Colon (tissue), 2 donors: ENCODE measurements around the gene NCKAP5.

ENCODE experiments used
- FAIRE-seq: peaks from 2 replicates; lab custom pipeline; 2012; peaks lifted over from hg19 to GRCh38; lab: Jason Lieb, UNC
- donor health status: control.
- donor health status: control.

NCKAP5 gene

GRCh38 chr2:132795220-132795619, 773.0 kb downstream of the NCKAP5 start:
- no peak for FAIRE-seq

DNA sequence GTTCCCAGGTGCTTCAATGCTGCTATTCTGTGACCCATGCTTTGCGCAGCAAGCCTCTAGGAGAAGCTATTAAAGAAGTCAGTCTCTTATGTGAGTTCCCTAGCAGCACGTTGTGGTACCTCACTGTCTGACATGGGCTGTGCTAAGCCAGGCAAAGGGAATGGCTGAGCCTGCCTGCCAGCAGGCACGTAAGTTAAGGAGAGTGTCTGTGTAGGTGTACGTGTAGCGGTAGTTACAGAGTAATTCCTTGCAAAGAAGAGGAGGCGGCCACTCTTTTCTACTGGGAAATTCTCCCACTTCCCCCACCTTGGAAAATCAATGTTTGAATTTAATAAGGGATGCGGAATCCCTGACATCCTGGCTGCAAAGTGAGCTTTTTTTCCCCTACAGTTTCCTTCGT, 774.7 kb downstream of the NCKAP5 start:
- no peak for FAIRE-seq

DNA sequence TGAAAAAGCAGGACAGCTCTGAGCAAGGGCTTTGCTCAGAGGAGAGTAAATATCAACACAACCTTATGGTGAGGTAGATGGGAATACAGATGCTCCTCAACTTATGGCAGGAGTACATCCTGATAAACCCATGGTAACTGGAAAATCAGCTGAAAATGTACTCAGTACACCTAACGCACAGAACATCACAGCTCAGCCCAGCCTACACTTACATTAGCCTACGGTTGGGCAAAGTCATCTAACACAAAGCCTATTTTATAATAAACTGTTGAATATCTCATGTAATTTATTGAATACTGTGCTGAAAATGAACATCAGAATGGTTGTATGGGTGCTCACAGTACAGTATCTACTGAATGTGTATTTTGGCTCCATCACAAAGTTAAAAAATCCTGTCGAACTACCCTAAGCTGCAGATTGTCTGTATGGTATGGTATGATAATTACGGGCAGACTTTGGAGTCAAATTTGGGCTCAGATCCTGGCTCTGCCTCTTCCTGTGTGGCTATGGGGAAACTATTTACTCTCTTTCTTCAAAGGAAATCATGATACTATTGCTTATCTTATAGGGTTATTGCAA, 778.0 kb downstream of the NCKAP5 start:
- FAIRE-seq, result no peak

- FAIRE-seq, result no peak
Observed at GRCh38 chr2:132789066-132789465, 779.2 kb downstream of the NCKAP5 start.

GRCh38 chr2:132788310-132788838, 779.9 kb downstream of the NCKAP5 start:
- FAIRE-seq, result no peak

- FAIRE-seq, result no peak
Observed at GRCh38 chr2:132783883-132784282, 784.4 kb downstream of the NCKAP5 start.

GRCh38 chr2:132782176-132782783, 786.0 kb downstream of the NCKAP5 start:
- no peak for FAIRE-seq

DNA sequence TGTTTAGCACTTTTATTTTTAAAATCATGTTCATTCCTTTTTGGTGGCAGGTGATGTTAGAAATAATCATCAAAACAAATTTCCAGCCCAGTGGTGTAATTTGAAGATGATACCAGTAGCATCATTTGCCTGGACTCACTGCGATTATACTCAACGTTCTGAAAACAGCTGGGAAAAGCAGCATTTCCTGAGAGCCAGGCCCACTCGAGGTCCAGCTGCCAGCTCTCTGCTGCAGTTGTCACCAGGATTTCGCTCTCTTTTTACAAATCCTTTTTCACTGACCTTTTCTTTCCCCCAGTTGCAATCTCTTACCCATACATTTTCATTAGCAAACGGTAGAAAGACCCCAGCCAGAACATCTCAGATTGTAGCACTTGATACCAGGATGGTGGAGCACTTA, 787.6 kb downstream of the NCKAP5 start:
- no peak for FAIRE-seq

DNA sequence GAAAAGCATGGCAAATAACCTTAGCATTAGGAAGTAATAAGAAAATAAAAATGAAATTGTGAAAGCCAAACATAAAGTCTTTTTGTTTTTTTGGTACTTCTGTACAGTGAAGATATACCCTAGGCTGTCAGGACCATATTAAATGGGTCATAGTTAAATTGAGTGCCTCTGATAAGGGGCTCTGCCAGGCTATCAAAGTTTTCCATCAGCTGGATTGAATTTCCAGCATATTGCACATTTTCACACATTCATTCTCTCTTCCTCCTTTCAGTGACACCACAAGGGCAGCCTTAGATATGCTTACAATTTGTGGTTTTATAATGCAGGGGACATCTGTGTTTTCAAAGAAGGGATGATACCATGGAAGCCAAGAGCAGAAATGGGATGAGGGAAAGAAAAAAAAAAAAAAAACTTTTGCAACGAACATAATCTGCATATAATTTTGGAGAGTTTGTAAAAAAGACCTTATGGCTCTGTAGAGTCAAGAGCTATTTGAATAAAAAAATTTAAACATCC, 789.0 kb downstream of the NCKAP5 start:
- no peak for FAIRE-seq

GRCh38 chr2:132776287-132776686, 792.0 kb downstream of the NCKAP5 start:
- FAIRE-seq, result no peak

DNA sequence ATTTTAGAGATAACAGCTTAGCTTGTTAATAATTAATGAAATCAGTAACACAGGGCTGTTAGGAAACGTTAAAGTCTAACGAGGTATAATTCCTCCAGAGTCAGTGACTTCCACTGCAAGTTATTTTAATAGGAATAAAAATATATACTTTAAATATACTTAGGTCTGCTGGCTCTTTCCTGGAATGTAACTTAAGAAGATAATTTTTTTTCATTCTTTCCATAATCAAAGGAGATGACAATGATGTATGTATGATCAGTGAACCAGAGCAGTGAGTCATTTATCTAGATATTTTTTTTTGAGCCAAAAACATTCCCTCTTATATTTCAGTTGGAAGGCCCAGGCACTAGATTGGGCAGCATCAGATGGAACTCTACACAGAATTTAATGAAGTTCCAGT, 794.1 kb downstream of the NCKAP5 start:
- no peak for FAIRE-seq

DNA sequence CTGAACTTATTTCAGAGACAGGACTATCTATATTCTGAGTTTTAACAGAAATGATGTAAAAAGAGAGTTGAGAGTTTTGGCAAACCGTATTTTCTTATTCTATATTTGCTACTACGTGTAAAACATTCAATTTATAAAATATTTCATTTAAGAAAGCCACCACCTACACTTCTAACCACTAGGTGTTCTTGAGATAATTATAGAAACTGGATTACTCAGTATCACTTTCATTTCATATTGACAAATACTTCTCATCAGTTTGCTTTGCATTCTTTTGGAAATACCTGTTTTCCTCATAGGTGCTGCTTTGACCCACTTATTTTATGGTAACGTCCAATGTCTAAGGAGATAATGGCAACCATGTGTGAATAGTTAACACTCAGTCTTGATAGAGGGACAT, 794.9 kb downstream of the NCKAP5 start:
- FAIRE-seq, result no peak

DNA sequence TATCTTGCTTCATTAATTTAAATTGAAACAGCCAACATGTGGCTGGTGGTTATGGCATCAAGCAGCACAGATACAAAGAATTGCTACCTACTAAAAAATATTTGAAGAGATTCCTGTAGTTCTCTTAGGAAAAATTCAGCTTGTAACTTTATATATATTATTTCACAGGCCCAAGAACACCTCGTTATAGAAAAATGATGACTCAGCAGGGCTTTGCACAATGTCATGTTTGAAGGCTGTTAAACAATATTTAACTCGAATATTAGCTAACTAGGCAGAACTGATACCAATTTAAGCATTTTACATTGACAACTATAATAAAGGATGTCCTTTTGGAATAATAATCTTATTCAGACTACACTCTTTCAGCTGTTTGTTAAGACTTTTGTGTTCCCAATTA, 795.9 kb downstream of the NCKAP5 start:
- FAIRE-seq, result no peak

- no peak for FAIRE-seq
Observed at GRCh38 chr2:132766573-132766972, 801.7 kb downstream of the NCKAP5 start.

- no peak for FAIRE-seq
Observed at GRCh38 chr2:132761437-132761836, 806.8 kb downstream of the NCKAP5 start.

DNA sequence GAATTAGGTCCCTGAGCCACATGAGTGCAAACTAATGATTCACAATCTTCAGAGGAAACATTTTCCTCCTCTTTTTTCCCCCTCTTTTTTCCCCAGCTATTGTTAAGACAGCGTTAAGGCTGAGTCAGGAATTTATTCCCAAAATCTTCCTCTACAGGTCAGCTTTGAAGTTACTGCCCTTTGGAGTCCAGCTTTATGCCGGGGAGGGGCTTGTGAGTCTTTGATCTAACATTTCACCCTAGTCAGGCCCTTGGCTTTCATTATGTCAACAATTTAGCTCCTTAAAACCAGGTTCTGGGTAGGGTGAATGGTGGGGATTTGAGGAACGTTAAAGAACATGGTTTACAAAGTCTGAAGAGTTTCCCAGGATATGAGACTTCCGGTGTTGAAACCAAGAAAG, 807.3 kb downstream of the NCKAP5 start:
- no peak for FAIRE-seq

GRCh38 chr2:132760405-132760804, 807.9 kb downstream of the NCKAP5 start:
- FAIRE-seq, result no peak

GRCh38 chr2:132758995-132759394, 809.3 kb downstream of the NCKAP5 start:
- no peak for FAIRE-seq

GRCh38 chr2:132757676-132758075, 810.6 kb downstream of the NCKAP5 start:
- no peak for FAIRE-seq

DNA sequence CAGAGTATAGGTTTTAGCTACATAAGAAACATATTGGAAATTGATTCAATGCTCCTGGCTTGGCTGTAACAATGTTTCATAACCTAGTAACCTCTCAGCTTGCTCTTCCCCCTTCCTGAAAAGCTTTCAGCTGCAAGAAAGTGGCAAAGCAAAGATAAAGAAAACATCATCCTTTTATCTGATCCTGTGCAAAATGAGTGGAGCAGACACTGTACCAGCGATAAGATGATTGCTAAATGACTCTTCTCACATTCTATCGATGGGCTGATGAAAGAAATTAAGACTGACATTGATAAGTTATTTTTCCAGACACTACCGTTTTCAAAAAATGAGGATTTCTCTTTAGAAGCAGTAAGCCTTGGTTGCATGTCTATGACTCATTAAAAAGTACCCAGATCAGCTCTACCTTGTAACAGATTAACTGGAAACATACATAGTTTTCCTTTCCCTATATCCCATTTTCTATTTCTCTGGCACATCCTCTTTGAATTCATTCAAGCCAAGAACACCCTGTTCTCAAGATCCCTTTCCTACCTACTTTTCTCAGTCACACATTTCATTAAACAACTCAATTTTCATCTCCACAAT, 811.2 kb downstream of the NCKAP5 start:
- no peak for FAIRE-seq

DNA sequence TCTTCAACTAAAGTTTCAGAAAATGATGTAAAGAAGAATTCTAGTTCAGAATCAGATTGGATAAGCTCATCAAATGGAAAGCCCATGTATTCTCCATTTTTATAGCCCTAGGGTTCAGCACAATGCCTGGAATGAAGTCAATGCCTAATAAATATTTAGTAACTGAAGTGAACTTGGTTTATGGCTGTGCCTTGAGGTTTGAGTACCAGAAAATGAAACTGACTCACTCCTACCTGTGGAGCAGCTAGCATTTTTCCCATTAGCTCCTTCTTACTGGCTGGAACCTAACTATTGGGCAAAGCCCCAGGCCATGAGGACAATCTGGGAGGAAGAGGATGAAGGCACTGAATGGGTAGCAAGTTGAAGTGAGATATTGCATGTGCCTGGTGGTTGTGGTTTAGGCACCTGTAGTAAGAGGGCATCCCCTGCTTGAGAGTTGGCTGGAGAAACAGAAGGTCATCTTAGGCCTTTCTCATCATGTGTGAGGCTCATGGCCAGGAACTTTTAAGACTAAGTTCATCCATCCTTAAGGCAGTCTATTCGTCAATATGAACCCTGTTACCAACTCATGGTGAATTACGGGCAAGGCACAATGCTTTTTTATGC, 813.3 kb downstream of the NCKAP5 start:
- no peak for FAIRE-seq

GRCh38 chr2:132754392-132754791, 813.9 kb downstream of the NCKAP5 start:
- no peak for FAIRE-seq
